Measurements from ENCODE around the gene KLK3. TPM values are rescaled to one million over a fixed set of nuclear protein-coding genes. Genes with fewer than 3 reads are reported as not detected.
"Not testable (repeated sequence)": the region's sequence is repeated elsewhere in the genome, so short reads cannot be mapped to it uniquely, and the experiment has no call there.

The KLK3 gene
- polyA plus RNA-seq (ENCODE audit: insufficient read length), result not detected

GRCh38 chr19:50854636-50855410, at the start of gene KLK3:
TSS of gene KLK3 (plus strand) at chr19:50854915. CDS start at chr19:50854956, 41 bp downstream.
- DNase-seq, result no peak

GRCh38 chr19:50808856-50809255, 45.9 kb upstream of the KLK3 start:
- no peak for DNase-seq

GRCh38 chr19:50811622-50812238, 43.0 kb upstream of the KLK3 start:
- DNase-seq, result not testable (repeated sequence)

- no peak for DNase-seq
Measured at GRCh38 chr19:50812474-50812873, 42.2 kb upstream of the KLK3 start.

- DNase-seq, result no peak
Measured at GRCh38 chr19:50814883-50815282, 39.8 kb upstream of the KLK3 start.

GRCh38 chr19:50815439-50815838, 39.3 kb upstream of the KLK3 start:
- DNase-seq, result no peak

- no peak for DNase-seq
Measured at GRCh38 chr19:50817941-50818858, 36.5 kb upstream of the KLK3 start.

GRCh38 chr19:50818859-50819472, 35.7 kb upstream of the KLK3 start:
- no peak for DNase-seq

- DNase-seq, result no peak
Measured at GRCh38 chr19:50819636-50820035, 35.1 kb upstream of the KLK3 start.

GRCh38 chr19:50820086-50820485, 34.6 kb upstream of the KLK3 start:
- no peak for DNase-seq

- no peak for DNase-seq
Measured at GRCh38 chr19:50820549-50821247, 34.0 kb upstream of the KLK3 start.

- no peak for DNase-seq
Measured at GRCh38 chr19:50821248-50821612, 33.5 kb upstream of the KLK3 start.

GRCh38 chr19:50821622-50822021, 33.1 kb upstream of the KLK3 start:
- DNase-seq, result no peak

- no peak for DNase-seq
Measured at GRCh38 chr19:50822661-50823208, 32.0 kb upstream of the KLK3 start.

- no peak for DNase-seq
Measured at GRCh38 chr19:50823389-50824042, 31.2 kb upstream of the KLK3 start, which contains the start of gene KLK1. TSS of gene KLK1 (minus strand) at chr19:50823787. CDS start at chr19:50823748, 39 bp downstream.

- DNase-seq, result no peak
Measured at GRCh38 chr19:50826492-50827240, 28.0 kb upstream of the KLK3 start.

GRCh38 chr19:50827476-50827875, 27.2 kb upstream of the KLK3 start:
- DNase-seq, result no peak

GRCh38 chr19:50829801-50830200, 24.9 kb upstream of the KLK3 start:
- DNase-seq, result no peak

- DNase-seq, result no peak
Measured at GRCh38 chr19:50830266-50831025, 24.3 kb upstream of the KLK3 start.

- DNase-seq, result no peak
Measured at GRCh38 chr19:50831026-50831396, 23.7 kb upstream of the KLK3 start.

Data from hindlimb muscle (tissue), 1 donor.